Effector memory CD4-positive, alpha-beta T cell (primary cell): Measurements from ENCODE around the gene WDFY4.

Experiments used
- DNase-seq, 3 donors: peaks; one replicate each; pipeline ENCODE4 v3.0.0-alpha.2; 2020
- H3K27ac ChIP-seq: 2 replicates; pipeline ENCODE4 v1.7.0; 2013; ENCODE audit warnings: mild to moderate bottlenecking, low read length, moderate library complexity; ENCODE audit not compliant: insufficient read depth, poor library complexity, severe bottlenecking
- H3K27me3 ChIP-seq: replicated peaks from 2 replicates; pipeline ENCODE4 v1.7.0; 2013; ENCODE audit warnings: mild to moderate bottlenecking, low read length; ENCODE audit not compliant: insufficient read depth, control insufficient read depth, poor library complexity, severe bottlenecking
- H3K36me3 ChIP-seq: 2 replicates; pipeline ENCODE4 v1.7.0; 2013; ENCODE audit warnings: mild to moderate bottlenecking, low read length, moderate library complexity; ENCODE audit not compliant: control insufficient read depth, insufficient read depth
- H3K4me1 ChIP-seq: 2 replicates; pipeline ENCODE4 v1.7.0; 2013; ENCODE audit warnings: low read length, mild to moderate bottlenecking; ENCODE audit not compliant: control insufficient read depth, insufficient read depth, poor library complexity, severe bottlenecking
- H3K4me3 ChIP-seq: 2 replicates; pipeline ENCODE4 v1.7.0; 2013; ENCODE audit warnings: low read length, low read depth, mild to moderate bottlenecking; ENCODE audit not compliant: insufficient read depth, poor library complexity, severe bottlenecking
- H3K9me3 ChIP-seq: 2 replicates; pipeline ENCODE4 v1.7.0; 2013; ENCODE audit warnings: mild to moderate bottlenecking, low read length, moderate library complexity; ENCODE audit not compliant: control insufficient read depth

The WDFY4 gene

DNA sequence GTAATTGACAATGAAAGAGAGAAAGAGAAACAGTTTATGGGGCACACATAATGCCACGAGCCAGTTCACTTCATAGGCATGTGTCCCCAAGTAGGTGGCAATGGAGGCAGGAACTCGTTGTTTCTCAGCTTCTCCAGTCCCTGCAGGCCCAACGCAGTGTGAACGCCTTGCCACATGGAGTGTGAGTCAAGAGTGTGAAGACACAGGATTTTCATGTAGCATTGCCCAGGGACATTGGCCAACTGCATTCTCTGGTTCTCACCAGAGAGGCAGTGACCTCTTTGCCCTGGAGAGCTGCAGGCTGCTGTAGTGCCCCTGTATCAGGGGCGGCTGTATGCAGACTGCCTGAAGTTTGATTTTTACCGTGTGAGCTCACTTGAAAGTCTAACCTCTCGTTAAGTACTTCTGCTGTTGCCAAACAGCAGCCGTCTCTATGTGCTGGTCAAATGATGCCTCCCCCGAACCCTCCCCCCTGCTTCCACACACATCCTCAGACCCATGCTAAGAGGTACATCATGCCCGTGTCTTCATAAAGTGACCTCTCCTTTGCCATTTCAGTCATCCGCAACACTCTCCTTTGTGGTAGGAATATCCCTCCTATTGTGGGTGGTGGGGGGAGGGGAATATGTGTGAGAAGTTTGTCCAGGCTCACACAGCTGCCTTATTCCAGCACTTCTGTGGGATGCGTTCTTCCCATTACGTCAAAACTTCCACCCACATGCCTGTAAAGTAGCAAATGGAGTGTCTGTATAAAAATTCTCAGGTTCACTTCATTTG is 242.3 kb downstream of the WDFY4 start:
- Histone ChIP-seq H3K4me3 (no peak overlapping the region), H3K9me3 (no peaks in the 10 kb centered on the region), H3K27ac (no peak overlapping the region), H3K27me3 (no peaks in the 10 kb centered on the region), H3K36me3 (no peaks in the 10 kb centered on the region), H3K4me1 (no peaks in the 10 kb centered on the region)
- no peak for DNase-seq

- Histone ChIP-seq H3K9me3 (no peaks in the 10 kb centered on the region), H3K27me3 (no peaks in the 10 kb centered on the region), H3K36me3 (no peaks in the 10 kb centered on the region), H3K27ac (no peak overlapping the region), H3K4me3 (no peak overlapping the region), H3K4me1 (no peaks in the 10 kb centered on the region)
- DNase-seq = no peak
Observed at GRCh38 chr10:48929413-48929990, 244.8 kb downstream of the WDFY4 start.

- H3K9me3 ChIP-seq = no peaks in the 10 kb centered on the region
- no peaks in the 10 kb centered on the region for H3K36me3 ChIP-seq
- DNase-seq = no peak
- no peak overlapping the region for H3K27ac ChIP-seq
- H3K4me3 ChIP-seq = no peak overlapping the region
- no peaks in the 10 kb centered on the region for H3K4me1 ChIP-seq
- no peaks in the 10 kb centered on the region for H3K27me3 ChIP-seq
Observed at GRCh38 chr10:48931188-48931587, 246.5 kb downstream of the WDFY4 start.

DNA sequence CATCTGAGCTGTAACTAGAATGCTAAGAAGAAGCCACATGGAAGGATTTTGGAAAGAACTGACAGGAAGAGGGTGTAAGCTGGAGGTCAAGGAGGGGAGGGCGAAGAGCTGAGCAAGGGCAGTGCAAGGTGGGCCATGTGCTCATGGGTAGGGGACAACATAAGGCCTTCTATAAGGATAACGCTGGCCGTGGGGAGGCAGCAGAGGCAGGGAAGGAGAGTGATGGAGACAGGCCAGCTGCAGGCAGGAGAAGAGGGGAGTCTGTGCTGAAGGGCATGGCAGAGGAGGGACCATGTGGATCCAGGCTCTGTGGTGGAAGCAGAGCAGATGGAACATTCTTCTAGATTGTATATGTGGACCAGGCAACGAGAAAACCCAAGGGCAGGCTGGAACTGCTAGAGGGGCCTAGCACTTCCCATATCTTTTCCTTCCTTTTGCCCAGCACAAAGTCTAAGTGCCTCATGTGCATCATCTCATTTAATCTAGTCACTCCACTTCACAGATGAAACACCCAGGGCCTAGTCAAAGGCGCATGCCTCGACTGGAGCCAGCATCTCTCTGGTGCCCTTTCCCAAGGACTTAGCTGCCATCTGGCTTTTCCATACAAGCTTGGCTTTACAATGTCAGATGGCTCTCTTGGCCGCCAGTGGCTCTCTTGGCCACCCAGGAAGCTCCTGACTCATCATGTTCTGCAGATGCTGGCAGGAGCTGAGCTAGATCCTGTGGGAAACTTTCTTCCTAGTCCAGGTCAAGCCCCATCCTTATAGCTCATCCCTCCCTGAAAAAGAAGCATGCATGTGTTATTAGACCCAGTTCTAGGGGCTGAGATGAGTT is 248.4 kb downstream of the WDFY4 start:
- no peak overlapping the region for H3K27ac ChIP-seq
- no peaks in the 10 kb centered on the region for H3K4me1 ChIP-seq
- H3K9me3 ChIP-seq = no peaks in the 10 kb centered on the region
- H3K27me3 ChIP-seq = no peaks in the 10 kb centered on the region
- no peak overlapping the region for H3K4me3 ChIP-seq
- no peak for DNase-seq
- no peaks in the 10 kb centered on the region for H3K36me3 ChIP-seq

DNA sequence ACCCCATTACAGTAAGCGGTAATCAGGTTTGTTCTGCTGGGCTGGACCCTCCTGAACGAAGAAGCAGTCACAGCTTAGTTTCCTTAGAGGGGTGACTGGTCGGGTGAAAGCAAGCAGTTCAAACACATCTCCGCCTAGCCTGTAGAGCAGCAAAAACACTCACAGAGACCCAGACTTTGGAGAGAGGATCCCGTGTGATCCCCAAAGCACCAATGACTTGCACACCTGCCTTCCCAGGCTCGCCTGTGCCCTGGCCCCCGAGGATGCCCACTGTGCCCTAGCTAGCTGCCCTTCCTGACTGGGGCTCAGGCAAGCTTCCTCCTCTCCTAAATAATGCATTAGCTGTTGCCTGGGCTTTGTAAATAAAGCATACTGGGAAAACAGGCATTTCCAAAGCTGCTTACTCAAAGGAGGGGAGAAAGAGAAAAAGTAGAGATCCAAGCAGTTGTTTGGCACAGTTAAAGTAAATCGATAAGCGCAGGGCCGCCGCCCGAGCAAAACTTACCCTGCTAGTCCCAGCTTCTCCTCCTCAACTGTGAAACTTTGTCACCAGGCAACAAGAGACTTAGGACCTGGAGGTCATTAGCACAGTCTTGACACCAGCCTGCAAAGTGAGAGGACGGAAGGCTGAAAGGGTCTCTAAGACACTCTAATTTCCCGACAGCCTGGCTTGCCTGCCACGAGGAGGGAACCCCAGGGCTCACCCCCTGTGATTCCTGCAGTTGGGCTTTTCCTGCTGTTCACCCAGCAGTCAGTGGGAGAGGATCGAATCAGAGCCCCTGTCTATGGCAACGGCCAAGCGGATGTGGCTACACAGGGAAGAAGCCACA is 250.2 kb downstream of the WDFY4 start:
- H3K36me3 ChIP-seq = no peaks in the 10 kb centered on the region
- no peaks in the 10 kb centered on the region for H3K27me3 ChIP-seq
- H3K9me3 ChIP-seq = no peaks in the 10 kb centered on the region
- H3K4me1 ChIP-seq = no peaks in the 10 kb centered on the region
- no peak overlapping the region for H3K4me3 ChIP-seq
- H3K27ac ChIP-seq = no peak overlapping the region
- no peak for DNase-seq

DNA sequence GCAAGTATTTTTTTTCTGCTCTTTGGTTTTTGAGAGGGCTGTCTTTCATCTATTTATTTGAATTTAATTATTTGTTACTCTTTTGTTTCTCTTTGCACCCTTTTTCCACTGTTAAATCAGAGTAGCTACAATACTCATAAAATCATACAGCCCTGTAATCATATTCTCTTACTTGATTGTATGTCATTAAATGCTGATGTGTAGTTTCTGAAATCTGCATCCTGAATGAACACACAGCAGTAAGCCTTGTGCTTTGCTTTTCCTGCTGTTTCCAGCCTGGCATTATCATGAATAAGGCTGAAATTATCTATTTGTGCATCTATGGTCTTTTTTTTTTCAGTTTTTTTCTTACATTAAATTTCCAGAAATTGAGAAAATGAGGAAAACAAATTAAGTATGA is 250.9 kb downstream of the WDFY4 start:
- H3K36me3 ChIP-seq = no peaks in the 10 kb centered on the region
- no peaks in the 10 kb centered on the region for H3K4me1 ChIP-seq
- no peaks in the 10 kb centered on the region for H3K9me3 ChIP-seq
- DNase-seq = no peak
- H3K27me3 ChIP-seq = no peaks in the 10 kb centered on the region
- H3K27ac ChIP-seq = no peak overlapping the region
- no peak overlapping the region for H3K4me3 ChIP-seq

GRCh38 chr10:48937796-48938195 is 253.1 kb downstream of the WDFY4 start:
- H3K4me3 ChIP-seq = no peak overlapping the region
- no peaks in the 10 kb centered on the region for H3K9me3 ChIP-seq
- no peaks in the 10 kb centered on the region for H3K4me1 ChIP-seq
- H3K36me3 ChIP-seq = no peaks in the 10 kb centered on the region
- DNase-seq = no peak
- no peaks in the 10 kb centered on the region for H3K27me3 ChIP-seq
- H3K27ac ChIP-seq = no peak overlapping the region

- Histone ChIP-seq H3K27me3 (no peaks in the 10 kb centered on the region), H3K36me3 (no peaks in the 10 kb centered on the region), H3K27ac (no peak overlapping the region), H3K9me3 (no peaks in the 10 kb centered on the region), H3K4me1 (no peaks in the 10 kb centered on the region), H3K4me3 (no peak overlapping the region)
- DNase-seq = no peak
Observed at GRCh38 chr10:48938281-48938680, 253.6 kb downstream of the WDFY4 start.

DNA sequence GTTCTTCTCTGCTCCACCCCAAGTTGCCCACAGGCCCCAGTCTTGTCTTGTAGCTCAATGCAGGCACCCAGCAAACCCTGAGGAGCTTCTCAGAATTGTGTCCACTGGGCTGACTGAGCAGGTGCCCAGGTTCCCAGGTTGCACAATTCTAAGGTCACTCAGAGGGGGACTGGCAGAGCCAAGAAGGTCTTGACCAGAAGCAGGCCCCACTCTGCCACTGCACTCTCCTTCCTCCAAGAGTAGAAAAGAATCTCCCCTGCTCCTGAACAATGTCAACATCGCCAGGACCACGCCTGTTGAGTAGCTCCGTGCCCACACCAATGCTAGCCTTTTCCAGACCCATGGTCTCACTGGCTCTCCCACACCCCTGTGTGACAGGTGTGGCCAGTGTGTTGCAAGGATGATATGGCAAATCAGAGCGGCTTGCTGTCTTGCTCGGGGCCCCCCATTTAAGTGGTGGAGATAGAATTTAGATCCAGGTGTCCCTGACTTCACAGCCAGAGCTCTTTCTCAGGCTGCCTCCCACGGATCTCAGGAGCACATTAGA is 254.4 kb downstream of the WDFY4 start:
- H3K27me3 ChIP-seq = no peaks in the 10 kb centered on the region
- H3K36me3 ChIP-seq = no peaks in the 10 kb centered on the region
- no peaks in the 10 kb centered on the region for H3K9me3 ChIP-seq
- H3K4me3 ChIP-seq = no peak overlapping the region
- H3K4me1 ChIP-seq = no peaks in the 10 kb centered on the region
- DNase-seq = no peak
- H3K27ac ChIP-seq = no peak overlapping the region
